HEK293 (cell line): ENCODE results near the gene ZSWIM6.

Experiments used
- CTCF ChIA-PET: fragments of 350-600 bp; formaldehyde crosslinking; extraction: SDS; loops from one replicate; lab custom pipeline; 2021; ENCODE audit warnings: antibody characterized with exemption; lab: Yijun Ruan, JAX
- POLR2A ChIA-PET: fragments of 300-600 bp; formaldehyde crosslinking; extraction: SDS; loops from one replicate; lab custom pipeline; 2020; ENCODE audit warnings: antibody characterized with exemption, inconsistent platforms; lab: Yijun Ruan, JAX
- H3K27ac ChIP-seq: fragments of 200-500 bp; sonication (Bioruptor generic); 2 replicates; pipeline ENCODE4 v1.5.1; 2014; ENCODE audit warnings: low read depth, low read length, control low read depth, inconsistent platforms; ENCODE audit errors: extremely low read depth
- H3K36me3 ChIP-seq, 2 experiments: fragments of 200-500 bp in 1 of 2; sonication (Bioruptor generic) in 1 of 2; 1 replicate in 1 of 2; 2 replicates in 1 of 2; pipeline ENCODE4 v1.5.1; 2014 to 2017; ENCODE audit warnings: inconsistent platforms in 2 of 2, low read length in 2 of 2; ENCODE audit not compliant: control insufficient read depth in 2 of 2, insufficient read depth in 1 of 2
- H3K4me1 ChIP-seq: fragments of 200-500 bp; sonication (Bioruptor generic); 2 replicates; pipeline ENCODE4 v1.5.1; 2014; ENCODE audit warnings: mild to moderate bottlenecking, low read length, inconsistent platforms; ENCODE audit not compliant: control insufficient read depth, insufficient read depth
- H3K4me3 ChIP-seq: 2 replicates; pipeline ENCODE4 v1.5.1; 2011; ENCODE audit warnings: low read depth, mild to moderate bottlenecking, control low read depth, low read length, moderate library complexity
- H3K9me3 ChIP-seq: fragments of 200-500 bp; sonication (Bioruptor generic); 2 replicates; pipeline ENCODE4 v1.5.1; 2014; ENCODE audit warnings: low read depth, low read length, inconsistent platforms; ENCODE audit not compliant: control insufficient read depth, insufficient read depth
- BCL6B ChIP-seq: fragments of 450-650 bp; formaldehyde crosslinking; IDR thresholded peaks from 2 replicates; pipeline ENCODE4 v1.5.1; 2017; ENCODE audit warnings: missing biosample characterization, missing genetic modification characterization
- GFI1B ChIP-seq: fragments of 450-650 bp; formaldehyde crosslinking; IDR thresholded peaks from 2 replicates; pipeline ENCODE4 v1.5.1; 2016; ENCODE audit warnings: missing biosample characterization, missing genetic modification characterization
- HOXD13 ChIP-seq: sonication (generic); formaldehyde crosslinking; IDR thresholded peaks from 2 replicates; pipeline ENCODE4 v1.8.0; 2022; ENCODE audit warnings: missing genetic modification reagents, borderline replicate concordance
- KLF10 ChIP-seq: fragments of 450-650 bp; IDR thresholded peaks from 2 replicates; pipeline ENCODE4 v1.5.1; 2018; ENCODE audit warnings: missing biosample characterization, mild to moderate bottlenecking, missing genetic modification characterization
- KLF7 ChIP-seq: fragments of 450-650 bp; formaldehyde crosslinking; IDR thresholded peaks from 2 replicates; pipeline ENCODE4 v1.5.1; 2016; ENCODE audit warnings: missing biosample characterization, missing genetic modification characterization, borderline replicate concordance
- OSR2 ChIP-seq: fragments of 450-650 bp; formaldehyde crosslinking; IDR thresholded peaks from 2 replicates; pipeline ENCODE4 v1.5.1; 2016; ENCODE audit warnings: missing biosample characterization, missing genetic modification characterization
- RBAK ChIP-seq: fragments of 450-650 bp; formaldehyde crosslinking; IDR thresholded peaks from 2 replicates; pipeline ENCODE4 v1.5.1; 2016; ENCODE audit warnings: missing biosample characterization, missing genetic modification characterization
- SALL2 ChIP-seq: fragments of 450-650 bp; formaldehyde crosslinking; IDR thresholded peaks from 2 replicates; pipeline ENCODE4 v1.5.0; 2017; ENCODE audit warnings: missing biosample characterization, mild to moderate bottlenecking, missing genetic modification characterization, borderline replicate concordance
- TRIM28 ChIP-seq: IDR thresholded peaks from 2 replicates; pipeline ENCODE4 v1.6.1; 2011; ENCODE audit warnings: low read length, control low read depth, borderline replicate concordance
- YY1 ChIP-seq: fragments of 450-650 bp; formaldehyde crosslinking; IDR thresholded peaks from 2 replicates; pipeline ENCODE4 v1.5.1; 2018; ENCODE audit warnings: missing biosample characterization, missing genetic modification characterization
- ZBTB10 ChIP-seq: fragments of 450-650 bp; formaldehyde crosslinking; IDR thresholded peaks from 2 replicates; pipeline ENCODE4 v1.5.1; 2016; ENCODE audit warnings: missing biosample characterization, missing genetic modification characterization
- ZBTB48 ChIP-seq: fragments of 450-650 bp; formaldehyde crosslinking; IDR thresholded peaks from 2 replicates; pipeline ENCODE4 v1.5.1; 2016; ENCODE audit warnings: missing biosample characterization, missing genetic modification characterization
- ZFP41 ChIP-seq: fragments of 450-650 bp; formaldehyde crosslinking; IDR thresholded peaks from 2 replicates; pipeline ENCODE4 v1.5.1; 2016; ENCODE audit warnings: missing biosample characterization, missing genetic modification characterization, borderline replicate concordance
- ZFP69B ChIP-seq: fragments of 450-650 bp; formaldehyde crosslinking; IDR thresholded peaks from 2 replicates; pipeline ENCODE4 v1.5.1; 2016; ENCODE audit warnings: missing biosample characterization, missing genetic modification characterization
- ZIC2 ChIP-seq: fragments of 450-650 bp; formaldehyde crosslinking; IDR thresholded peaks from 2 replicates; pipeline ENCODE4 v1.5.1; 2016; ENCODE audit warnings: missing biosample characterization, missing genetic modification characterization
- ZNF114 ChIP-seq: fragments of 450-650 bp; formaldehyde crosslinking; IDR thresholded peaks from 2 replicates; pipeline ENCODE4 v1.5.0; 2017; ENCODE audit warnings: missing biosample characterization, missing genetic modification characterization
- ZNF146 ChIP-seq: fragments of 450-650 bp; formaldehyde crosslinking; IDR thresholded peaks from 2 replicates; pipeline ENCODE4 v1.5.1; 2016; ENCODE audit warnings: missing biosample characterization, missing genetic modification characterization
- ZNF248 ChIP-seq: fragments of 450-650 bp; formaldehyde crosslinking; IDR thresholded peaks from 2 replicates; pipeline ENCODE4 v1.5.1; 2017; ENCODE audit warnings: missing biosample characterization, missing genetic modification characterization
- ZNF274 ChIP-seq, 2 experiments: fragments of 200-500 bp in 1 of 2; fragments of 450-650 bp in 1 of 2; sonication (Bioruptor generic) in 1 of 2; formaldehyde crosslinking in 1 of 2; IDR thresholded peaks; 2 replicates each; pipeline versions ENCODE4 v1.5.1 to v1.6.1; 2014 to 2016; ENCODE audit warnings: borderline replicate concordance in 1 of 2, inconsistent platforms in 1 of 2, low read length in 1 of 2, missing biosample characterization in 1 of 2, missing genetic modification characterization in 1 of 2
- ZNF366 ChIP-seq: fragments of 450-650 bp; formaldehyde crosslinking; conservative IDR thresholded peaks from 2 replicates; pipeline ENCODE4 v1.5.1; 2016; ENCODE audit warnings: missing biosample characterization, missing genetic modification characterization
- ZNF518A ChIP-seq: fragments of 450-650 bp; formaldehyde crosslinking; conservative IDR thresholded peaks from 2 replicates; pipeline ENCODE4 v1.5.1; 2016; ENCODE audit warnings: low read depth, missing biosample characterization, missing genetic modification characterization
- ZNF521 ChIP-seq: fragments of 450-650 bp; formaldehyde crosslinking; IDR thresholded peaks from 2 replicates; pipeline ENCODE4 v1.5.1; 2017; ENCODE audit warnings: missing biosample characterization, mild to moderate bottlenecking, missing genetic modification characterization
- ZNF544 ChIP-seq: fragments of 450-650 bp; formaldehyde crosslinking; IDR thresholded peaks from 2 replicates; pipeline ENCODE4 v1.5.0; 2017; ENCODE audit warnings: missing biosample characterization, missing genetic modification characterization
- ZNF560 ChIP-seq: fragments of 450-650 bp; formaldehyde crosslinking; IDR thresholded peaks from 2 replicates; pipeline ENCODE4 v1.5.1; 2017; ENCODE audit warnings: missing biosample characterization, missing genetic modification characterization, borderline replicate concordance
- ZNF585B ChIP-seq: fragments of 450-650 bp; formaldehyde crosslinking; IDR thresholded peaks from 2 replicates; pipeline ENCODE4 v1.5.1; 2016; ENCODE audit warnings: missing biosample characterization, missing genetic modification characterization
- ZNF639 ChIP-seq: fragments of 450-650 bp; formaldehyde crosslinking; IDR thresholded peaks from 2 replicates; pipeline ENCODE4 v1.5.1; 2016; ENCODE audit warnings: missing biosample characterization, missing genetic modification characterization
- ZNF785 ChIP-seq: fragments of 450-650 bp; formaldehyde crosslinking; IDR thresholded peaks from 2 replicates; pipeline ENCODE4 v1.5.1; 2016; ENCODE audit warnings: missing biosample characterization, missing genetic modification characterization

Gene ZSWIM6

GRCh38 chr5:61590473-61590872, 258.4 kb downstream of the ZSWIM6 start:
- Histone ChIP-seq H3K4me3 (no peak overlapping the region), H3K9me3 (no peaks in the 10 kb centered on the region), H3K27ac (no peak overlapping the region), H3K4me1 (no peaks in the 10 kb centered on the region), H3K36me3 (no peaks in the 10 kb centered on the region)
- POLR2A ChIA-PET: no interaction called here
- no peak for TF ChIP-seq ZNF560 (tag by site-specific recombination)
- no peak for TF ChIP-seq KLF10 (tag by site-specific recombination)
- no peak for TF ChIP-seq ZFP69B
- no peak for TF ChIP-seq ZNF248 (tag by site-specific recombination)
- TF ChIP-seq OSR2 (tag by site-specific recombination): no peak
- no peak for TF ChIP-seq ZNF146
- no peak for TF ChIP-seq ZNF518A (tag by site-specific recombination)
- no peak for TF ChIP-seq TRIM28
- TF ChIP-seq ZNF274 (IDR thresholded peaks at IDR 0.05; ENCODE audit: low read length): no peak
- TF ChIP-seq ZNF274 (tag by site-specific recombination; IDR thresholded peaks at IDR 0.05; ENCODE audit: borderline replicate concordance): no peak
- TF ChIP-seq ZNF521 (tag by site-specific recombination): no peak
- TF ChIP-seq KLF7 (tag by site-specific recombination): no peak
- TF ChIP-seq ZNF366 (tag by site-specific recombination): no peak
- CTCF ChIA-PET: no interaction called here

GRCh38 chr5:61591859-61592258, 259.8 kb downstream of the ZSWIM6 start:
- POLR2A ChIA-PET: no interaction called here
- Histone ChIP-seq H3K36me3 (no peaks in the 10 kb centered on the region), H3K4me3 (no peak overlapping the region), H3K4me1 (no peaks in the 10 kb centered on the region), H3K9me3 (no peaks in the 10 kb centered on the region), H3K27ac (no peak overlapping the region)
- CTCF ChIA-PET: no interaction called here
- TF ChIP-seq ZNF785 (no peak), ZFP41 (tag by site-specific recombination) (no peak), ZNF585B (tag by site-specific recombination) (no peak), GFI1B (tag by site-specific recombination) (no peak), ZBTB10 (tag by site-specific recombination) (no peak), YY1 (no peak), SALL2 (tag by site-specific recombination) (no peak), ZNF544 (tag by site-specific recombination) (no peak), ZIC2 (tag by site-specific recombination) (no peak), BCL6B (tag by site-specific recombination) (no peak), HOXD13 (no peak), ZBTB48 (tag by site-specific recombination) (no peak), RBAK (tag by site-specific recombination) (no peak), ZNF114 (tag by site-specific recombination) (no peak), ZNF639 (no peak)
